Fibroblast of pulmonary artery (primary cell): Measurements from ENCODE around the gene BCAT1.

ENCODE experiments used
- DNase-seq: peaks from one replicate; pipeline ENCODE4 v3.0.0-alpha.2; 2010; ENCODE audit warnings: low read depth
- H3K4me3 ChIP-seq: replicated peaks from 2 replicates; pipeline ENCODE4 v1.5.1; 2011; ENCODE audit warnings: low read depth, mild to moderate bottlenecking, control low read depth, low read length, moderate library complexity
- CTCF ChIP-seq: IDR thresholded peaks from 2 replicates; pipeline ENCODE4 v1.5.1; 2011; ENCODE audit warnings: mild to moderate bottlenecking, control low read depth, low read length, inconsistent platforms; ENCODE audit errors: missing control alignments

The BCAT1 gene

GRCh38 chr12:24835377-24835776 lies 113.5 kb downstream of the BCAT1 start:
- DNase-seq: no peak
- H3K4me3 ChIP-seq: no peak overlapping the region
- TF ChIP-seq CTCF: no peak

GRCh38 chr12:24833513-24833912 lies 115.4 kb downstream of the BCAT1 start:
- no peak for TF ChIP-seq CTCF
- H3K4me3 ChIP-seq: no peak overlapping the region
- no peak for DNase-seq

GRCh38 chr12:24823808-24824515 lies 124.9 kb downstream of the BCAT1 start:
- TF ChIP-seq CTCF: no peak
- no peak for DNase-seq
- H3K4me3 ChIP-seq: no peak overlapping the region

DNA sequence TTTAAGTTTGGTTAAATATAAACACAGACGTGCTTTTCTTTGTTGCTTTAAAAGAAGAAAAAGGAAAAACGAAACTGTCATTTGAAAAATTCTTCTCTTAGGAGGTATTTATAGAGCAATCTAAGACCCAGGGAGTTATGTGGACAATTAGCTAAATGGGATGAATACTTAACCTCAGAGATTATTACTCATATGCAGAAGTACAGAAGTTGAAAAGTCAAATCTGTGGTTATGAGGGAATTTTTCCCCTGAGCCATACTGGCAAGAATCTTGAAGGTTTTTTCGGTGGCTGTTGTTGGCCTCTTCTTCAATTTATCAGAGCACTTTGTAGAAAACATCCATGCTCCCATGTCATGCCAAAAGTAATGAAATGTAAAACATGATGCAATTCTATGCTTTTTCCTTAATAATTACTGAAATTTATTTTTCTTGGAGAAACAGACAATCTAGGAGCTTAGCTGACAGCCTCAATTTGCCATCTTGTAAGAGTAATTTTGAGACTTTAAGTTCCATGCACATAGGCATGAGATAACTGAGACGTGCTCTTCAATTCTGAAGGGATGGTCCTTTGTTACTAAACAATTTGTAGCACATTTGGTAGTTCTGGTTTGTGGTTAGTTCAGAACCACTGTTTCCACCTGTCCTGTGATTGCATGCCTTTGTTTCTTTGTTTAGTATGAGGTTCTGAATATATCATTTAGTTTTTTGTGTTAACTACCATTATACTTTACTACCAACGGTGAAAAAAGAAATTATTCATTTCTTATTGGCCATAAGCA lies 126.6 kb downstream of the BCAT1 start:
- no peak for TF ChIP-seq CTCF
- H3K4me3 ChIP-seq: no peak overlapping the region
- DNase-seq: peak; percentile 70

GRCh38 chr12:24821691-24822090 lies 127.2 kb downstream of the BCAT1 start:
- DNase-seq: no peak
- TF ChIP-seq CTCF: no peak
- H3K4me3 ChIP-seq: no peak overlapping the region

GRCh38 chr12:24820872-24821271 lies 128.0 kb downstream of the BCAT1 start:
- no peak for TF ChIP-seq CTCF
- DNase-seq: peak; percentile 74
- H3K4me3 ChIP-seq: no peak overlapping the region

DNA sequence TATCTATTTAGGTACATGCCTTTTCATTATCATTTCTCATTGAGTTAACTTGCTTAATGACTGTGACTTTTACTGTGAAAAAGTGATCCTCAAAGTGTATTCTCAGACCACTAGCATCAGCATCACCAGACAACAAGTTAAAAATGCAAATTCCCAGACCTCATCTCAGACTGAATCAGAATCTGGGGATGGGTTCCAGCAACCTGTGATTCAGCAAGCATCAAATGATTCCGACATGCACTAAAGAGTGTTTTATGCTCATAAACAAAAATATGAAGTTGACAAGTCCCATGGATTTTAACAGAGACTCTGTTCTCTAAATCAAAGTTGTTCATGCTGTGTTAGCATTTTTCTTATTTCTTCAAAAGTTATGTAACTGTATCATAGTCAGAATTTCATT lies 130.6 kb downstream of the BCAT1 start:
- DNase-seq: no peak
- TF ChIP-seq CTCF: no peak
- H3K4me3 ChIP-seq: no peak overlapping the region
